Tibial nerve (tissue), 4 donors: ENCODE results near the gene HBA2. TPM values are rescaled to one million over a fixed set of nuclear protein-coding genes. Genes with fewer than 3 reads are reported as not detected.

Experiments used
- DNase-seq, 2 donors: peaks; one replicate each; pipeline ENCODE4 v3.0.0-alpha.2; 2019; ENCODE audit warnings: low spot score in 2 of 2
- H3K27ac ChIP-seq, 4 donors: fragments of 200-600 bp; sonication (generic) in 3 of 4; one replicate each; pipeline ENCODE4 v1.5.1; 2017 to 2019; ENCODE audit warnings: mild to moderate bottlenecking in 1 of 4
- H3K27me3 ChIP-seq, 2 donors: fragments of 200-600 bp; sonication (generic) in 1 of 2; one replicate each; pipeline versions ENCODE4 v1.5.1 to v1.6.0; 2017 to 2019
- H3K36me3 ChIP-seq, 3 donors: fragments of 200-600 bp; sonication (generic); one replicate each; pipeline ENCODE4 v1.5.1; 2018 to 2019
- H3K4me1 ChIP-seq, 4 donors: fragments of 200-600 bp; sonication (generic) in 3 of 4; one replicate each; pipeline ENCODE4 v1.5.1; 2017 to 2019
- H3K4me3 ChIP-seq, 4 donors: fragments of 200-600 bp; sonication (generic) in 3 of 4; one replicate each; pipeline ENCODE4 v1.5.1; 2017 to 2019; ENCODE audit warnings: mild to moderate bottlenecking in 1 of 4, moderate library complexity in 1 of 4
- H3K9me3 ChIP-seq, 4 donors: fragments of 200-600 bp; sonication (generic) in 3 of 4; one replicate each; pipeline ENCODE4 v1.5.1; 2017 to 2019
- POLR2A ChIP-seq, 2 donors: fragments of 450-650 bp; IDR thresholded peaks; one replicate each; pipeline ENCODE4 v1.6.1; 2017; ENCODE audit warnings: antibody characterized with exemption in 2 of 2, mild to moderate bottlenecking in 2 of 2, moderate library complexity in 2 of 2
- WGBS, 2 donors: methylation state at CpG; one replicate each; pipeline ENCODE4 v1.1.5; 2018; 5-methylcytosine and 5-hydroxymethylcytosine counted together
- small RNA-seq: library from RNA; depleted of rRNA; stranded (forward); fragments of <200 nt; gene quantifications from one replicate; pipeline ENCODE3, GENCODE V24; 2016
- total RNA-seq, 4 donors: library from RNA; depleted of rRNA; stranded (reverse); fragments of >200 nt; gene quantifications; one replicate each; pipeline ENCODE4 v1.1.0, GENCODE V29; 2016

HBA2 gene
- total RNA-seq, 4 donors from 2014 or later, result 10.1 to 495 (median 102) TPM

- no peak overlapping the region for H3K27ac ChIP-seq
- no peak for DNase-seq
- no peaks in the 10 kb centered on the region for H3K9me3 ChIP-seq
- no peak overlapping the region for H3K4me3 ChIP-seq
- 64 to 72% methylated on average over 4 of the region's 4 CpGs for WGBS, 2 donors
- H3K4me1 ChIP-seq, result no peaks in the 10 kb centered on the region
- no peak for TF ChIP-seq POLR2A (IDR thresholded peaks at IDR 0.05)
- H3K27me3 ChIP-seq, result no peaks in the 10 kb centered on the region
- H3K36me3 ChIP-seq, result peaks cover 0 to 100% (median 17%) of the 10 kb centered on the region in 3 donors
Observed at GRCh38 chr16:220021-220420, 47.3 kb downstream of the HBA2 start.

Small RNA genes lying within 50 kb of the gene (small RNA-seq; reads per million reads assigned to genes)
- not detected for gene RF00019

Other genes with a start within 250 kb of the HBA2 start
- 1 to 10 TPM in 3 of 4 donors, under 1 TPM in 1; 0.66 to 8.6 (median 3.1) TPM for gene POLR3K, start 119.3 kb upstream of the HBA2 start, total RNA-seq
- 10 to 100 TPM in 3 of 4 donors, 1 to 10 TPM in 1; 9.3 to 21.6 (median 15.7) TPM for gene SNRNP25, start 119.0 kb upstream of the HBA2 start, total RNA-seq
- gene RHBDF1, start 100.2 kb upstream of the HBA2 start, total RNA-seq, result 100 to 1,000 TPM in 3 of 4 donors, 10 to 100 TPM in 1; 92.7 to 157 (median 137) TPM
- 100 to 1,000 TPM in 2 of 4 donors, 10 to 100 TPM in 2; 74.3 to 190 (median 115) TPM for gene MPG, start 94.7 kb upstream of the HBA2 start, total RNA-seq
- 10 to 100 TPM; 32.1 to 40.8 (median 36.7) TPM for gene NPRL3, start 34.2 kb upstream of the HBA2 start, total RNA-seq
- gene HBZ, start 20.2 kb upstream of the HBA2 start, total RNA-seq, result not detected
- gene HBM, start 6.9 kb upstream of the HBA2 start, total RNA-seq, result 1 to 10 TPM in 1 of 4 donors, not detected in 3; 3.3 TPM
- 100 to 1,000 TPM in 1 of 4 donors, 10 to 100 TPM in 2, not detected in 1; 48.4 to 135 (median 81.6) TPM for gene HBA1, start 3.8 kb downstream of the HBA2 start, total RNA-seq
- gene HBQ1, start 7.6 kb downstream of the HBA2 start, total RNA-seq, result not detected
- gene LUC7L, start 56.6 kb downstream of the HBA2 start, total RNA-seq, result 100 to 1,000 TPM; 109 to 180 (median 123) TPM
- gene FAM234A, start 61.9 kb downstream of the HBA2 start, total RNA-seq, result 100 to 1,000 TPM in 2 of 4 donors, 10 to 100 TPM in 2; 73.5 to 192 (median 99.0) TPM
- gene RGS11, start 103.1 kb downstream of the HBA2 start, total RNA-seq, result 10 to 100 TPM; 20.8 to 59.0 (median 29.7) TPM
- not detected for gene ARHGDIG, start 107.7 kb downstream of the HBA2 start, total RNA-seq
- 1 to 10 TPM; 3.3 to 8.8 (median 3.7) TPM for gene PDIA2, start 110.3 kb downstream of the HBA2 start, total RNA-seq
- 10 to 100 TPM; 23.4 to 37.1 (median 25.0) TPM for gene AXIN1, start 179.8 kb downstream of the HBA2 start, total RNA-seq
- gene MRPL28, start 197.7 kb downstream of the HBA2 start, total RNA-seq, result 10 to 100 TPM; 45.1 to 79.5 (median 65.3) TPM
- 10 to 100 TPM; 22.7 to 69.3 (median 36.7) TPM for gene PGAP6, start 209.1 kb downstream of the HBA2 start, total RNA-seq
- gene NME4, start 224.3 kb downstream of the HBA2 start, total RNA-seq, result 10 to 100 TPM; 26.7 to 99.6 (median 47.8) TPM
- 10 to 100 TPM; 20.3 to 68.4 (median 33.6) TPM for gene DECR2, start 229.0 kb downstream of the HBA2 start, total RNA-seq